SK-N-SH (cell line): ENCODE data around the gene PNPLA2.

ENCODE experiments used
- CHD2 ChIP-seq: fragments of 150-350 bp; IDR thresholded peaks from 2 replicates; pipeline ENCODE4 v1.6.1; 2018; ENCODE audit warnings: low read length; ENCODE audit not compliant: partially characterized antibody
- GATA2 ChIP-seq: sonication (generic); formaldehyde crosslinking; IDR thresholded peaks from 2 replicates; pipeline ENCODE4 v1.5.0; 2020; ENCODE audit warnings: mild to moderate bottlenecking, missing genetic modification reagents
- NFIC ChIP-seq: IDR thresholded peaks from 2 replicates; pipeline ENCODE4 v1.4.0; 2012; ENCODE audit warnings: borderline replicate concordance
- RFX5 ChIP-seq: IDR thresholded peaks from 2 replicates; pipeline ENCODE4 v1.6.1; 2012; ENCODE audit warnings: mild to moderate bottlenecking, improper control_type of control experiment, low read length
- YY1 ChIP-seq: IDR thresholded peaks from 2 replicates; pipeline ENCODE4 v1.4.0; 2012; ENCODE audit warnings: low read depth, mild to moderate bottlenecking
- TF ChIP-seq, protein P1 (sequence below): fragments of 200-600 bp; sonication (generic); IDR thresholded peaks from 2 replicates; pipeline ENCODE4 v1.6.1; 2017; ENCODE audit warnings: antibody characterized with exemption, mild to moderate bottlenecking, moderate library complexity

DNA sequence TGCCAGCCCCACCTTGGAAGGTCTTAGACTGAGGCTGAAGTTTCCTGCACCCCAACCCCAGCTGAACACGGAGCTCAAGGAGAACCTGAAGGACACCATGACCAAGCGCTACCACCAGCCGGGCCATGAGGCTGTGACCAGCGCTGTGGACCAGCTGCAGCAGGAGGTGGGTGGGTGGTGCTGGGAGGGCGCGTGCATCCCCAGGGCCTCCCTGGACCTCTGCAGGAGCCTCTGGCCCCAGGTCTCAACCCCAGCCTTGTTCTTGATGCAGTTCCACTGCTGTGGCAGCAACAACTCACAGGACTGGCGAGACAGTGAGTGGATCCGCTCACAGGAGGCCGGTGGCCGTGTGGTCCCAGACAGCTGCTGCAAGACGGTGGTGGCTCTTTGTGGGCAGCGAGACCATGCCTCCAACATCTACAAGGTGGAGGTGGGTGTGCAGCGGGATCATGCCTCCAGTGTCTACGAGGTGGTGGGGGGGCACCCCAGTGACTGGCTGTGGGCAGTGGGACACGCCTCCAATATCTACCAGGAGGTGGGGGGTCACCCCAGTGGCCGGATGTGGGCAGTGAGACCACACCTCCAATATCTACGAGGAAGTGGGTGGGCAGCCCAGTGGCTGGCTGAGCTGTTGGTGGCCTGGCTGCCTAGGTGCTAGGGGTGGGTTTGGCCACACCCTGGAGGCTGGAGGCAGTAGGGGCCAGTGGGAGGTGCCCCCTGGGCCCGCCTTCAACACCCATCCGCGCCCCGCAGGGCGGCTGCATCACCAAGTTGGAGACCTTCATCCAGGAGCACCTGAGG lies 18.7 kb downstream of the PNPLA2 start:
- TF ChIP-seq, protein P1, sequence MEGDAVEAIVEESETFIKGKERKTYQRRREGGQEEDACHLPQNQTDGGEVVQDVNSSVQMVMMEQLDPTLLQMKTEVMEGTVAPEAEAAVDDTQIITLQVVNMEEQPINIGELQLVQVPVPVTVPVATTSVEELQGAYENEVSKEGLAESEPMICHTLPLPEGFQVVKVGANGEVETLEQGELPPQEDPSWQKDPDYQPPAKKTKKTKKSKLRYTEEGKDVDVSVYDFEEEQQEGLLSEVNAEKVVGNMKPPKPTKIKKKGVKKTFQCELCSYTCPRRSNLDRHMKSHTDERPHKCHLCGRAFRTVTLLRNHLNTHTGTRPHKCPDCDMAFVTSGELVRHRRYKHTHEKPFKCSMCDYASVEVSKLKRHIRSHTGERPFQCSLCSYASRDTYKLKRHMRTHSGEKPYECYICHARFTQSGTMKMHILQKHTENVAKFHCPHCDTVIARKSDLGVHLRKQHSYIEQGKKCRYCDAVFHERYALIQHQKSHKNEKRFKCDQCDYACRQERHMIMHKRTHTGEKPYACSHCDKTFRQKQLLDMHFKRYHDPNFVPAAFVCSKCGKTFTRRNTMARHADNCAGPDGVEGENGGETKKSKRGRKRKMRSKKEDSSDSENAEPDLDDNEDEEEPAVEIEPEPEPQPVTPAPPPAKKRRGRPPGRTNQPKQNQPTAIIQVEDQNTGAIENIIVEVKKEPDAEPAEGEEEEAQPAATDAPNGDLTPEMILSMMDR, result no peak
- TF ChIP-seq YY1 (no peak), GATA2 (CRISPR knock-in tag) (no peak), NFIC (no peak), CHD2 (no peak), RFX5 (no peak)
